GM18520 (cell line): ENCODE data around the gene TMTC2.

Experiments used
- ATAC-seq: cut with Tn5 transposase; IDR thresholded peaks from one replicate; pipeline ENCODE4 v1.9.1; 2021; ENCODE audit not compliant: unreplicated experiment

The TMTC2 gene

DNA sequence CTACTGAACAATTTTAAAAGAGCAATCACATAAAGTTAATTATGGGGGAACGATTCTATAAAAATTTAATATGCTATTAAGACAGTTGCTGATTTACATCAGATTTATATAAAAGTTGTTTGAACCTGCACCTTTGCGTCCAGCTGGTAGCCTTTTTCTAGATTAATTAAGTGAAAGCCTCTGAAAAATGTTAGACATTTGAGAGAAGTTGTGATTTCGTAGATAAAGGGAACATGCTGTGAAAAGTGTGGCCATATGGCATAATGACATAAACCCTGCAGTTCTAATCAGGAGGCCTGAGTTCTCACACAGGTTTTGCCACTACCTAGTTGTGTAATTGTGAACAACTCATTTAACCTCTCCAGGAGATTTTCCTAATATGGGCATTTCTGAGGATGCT, 187.2 kb downstream of the TMTC2 start:
- no peak for ATAC-seq

DNA sequence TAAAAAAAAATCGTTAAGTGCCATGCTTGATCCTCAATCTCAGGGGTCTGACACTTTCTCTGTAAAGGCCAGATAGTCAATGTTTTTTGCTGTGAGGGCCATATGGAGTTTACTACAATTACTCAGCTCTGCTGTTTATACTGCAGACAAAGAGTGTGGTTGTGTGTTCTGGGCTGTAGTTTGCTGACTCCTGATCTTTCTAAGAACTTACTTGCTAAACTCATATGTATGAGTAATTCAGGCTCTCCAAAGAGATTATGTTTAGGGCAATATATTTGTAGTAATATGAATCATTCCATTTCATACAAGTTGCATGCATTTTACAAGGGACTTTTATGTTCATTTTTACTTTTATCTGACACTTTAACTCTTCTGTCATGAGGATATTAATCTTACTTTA, 188.2 kb downstream of the TMTC2 start:
- ATAC-seq: no peak

DNA sequence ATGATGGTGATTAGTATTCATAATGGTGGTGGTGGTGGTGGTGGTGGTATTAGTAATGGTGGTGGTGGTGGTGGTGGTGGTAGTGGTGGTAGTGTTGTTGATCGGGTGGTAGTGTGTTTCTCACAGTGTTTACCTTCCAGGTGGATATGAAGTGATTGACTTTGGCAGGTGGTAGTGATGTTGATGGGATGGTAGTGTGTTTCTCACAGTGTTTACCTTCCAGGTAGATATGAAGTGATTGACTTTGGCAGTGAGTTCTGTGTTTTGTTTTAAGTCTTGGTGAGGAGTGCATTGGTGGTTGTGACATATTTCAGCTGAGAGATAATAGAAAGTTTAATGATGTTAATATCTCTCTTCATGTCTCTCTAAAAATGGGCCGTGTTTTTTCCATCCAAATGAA, 189.4 kb downstream of the TMTC2 start:
- no peak for ATAC-seq

DNA sequence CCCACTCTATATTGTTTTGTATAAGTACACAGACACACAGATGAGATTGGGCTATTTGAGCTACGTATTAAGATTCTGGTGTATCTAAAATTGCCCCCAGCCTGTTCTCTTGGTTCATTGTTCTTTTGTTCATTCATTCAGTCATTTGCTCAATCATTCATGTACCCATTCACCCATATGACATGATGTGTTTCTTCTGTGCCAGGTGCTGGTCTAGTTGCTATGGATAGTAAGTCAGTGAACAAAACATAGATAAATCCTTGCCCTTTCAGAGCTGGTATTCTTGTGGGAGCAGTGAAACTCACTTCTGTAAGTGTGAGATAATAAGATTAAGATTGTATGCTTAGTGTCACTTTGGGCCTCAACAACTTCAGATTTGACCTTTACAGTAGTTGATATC, 191.3 kb downstream of the TMTC2 start:
- no peak for ATAC-seq

DNA sequence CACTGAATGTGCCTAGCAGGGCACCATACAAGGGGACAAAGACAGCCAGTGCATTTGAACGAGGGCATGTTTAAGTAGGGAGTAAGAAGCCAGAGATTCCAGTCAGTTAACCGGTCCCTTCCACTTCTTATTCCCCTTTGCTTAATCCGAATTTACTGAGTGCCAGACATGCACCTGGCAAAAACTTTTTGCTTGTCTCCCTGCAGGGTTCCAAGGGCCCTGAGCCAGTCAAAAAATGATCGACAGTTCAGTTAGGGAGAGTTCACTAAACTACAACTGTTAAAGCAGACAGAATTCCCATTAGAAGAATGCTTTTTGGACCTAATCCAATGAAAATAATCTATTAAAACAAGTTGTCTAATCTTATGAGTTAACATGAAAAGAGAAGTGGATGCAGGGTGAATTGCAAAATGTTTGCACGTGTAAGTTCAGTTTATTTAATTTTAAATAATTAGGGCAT, 193.8 kb downstream of the TMTC2 start:
- no peak for ATAC-seq

DNA sequence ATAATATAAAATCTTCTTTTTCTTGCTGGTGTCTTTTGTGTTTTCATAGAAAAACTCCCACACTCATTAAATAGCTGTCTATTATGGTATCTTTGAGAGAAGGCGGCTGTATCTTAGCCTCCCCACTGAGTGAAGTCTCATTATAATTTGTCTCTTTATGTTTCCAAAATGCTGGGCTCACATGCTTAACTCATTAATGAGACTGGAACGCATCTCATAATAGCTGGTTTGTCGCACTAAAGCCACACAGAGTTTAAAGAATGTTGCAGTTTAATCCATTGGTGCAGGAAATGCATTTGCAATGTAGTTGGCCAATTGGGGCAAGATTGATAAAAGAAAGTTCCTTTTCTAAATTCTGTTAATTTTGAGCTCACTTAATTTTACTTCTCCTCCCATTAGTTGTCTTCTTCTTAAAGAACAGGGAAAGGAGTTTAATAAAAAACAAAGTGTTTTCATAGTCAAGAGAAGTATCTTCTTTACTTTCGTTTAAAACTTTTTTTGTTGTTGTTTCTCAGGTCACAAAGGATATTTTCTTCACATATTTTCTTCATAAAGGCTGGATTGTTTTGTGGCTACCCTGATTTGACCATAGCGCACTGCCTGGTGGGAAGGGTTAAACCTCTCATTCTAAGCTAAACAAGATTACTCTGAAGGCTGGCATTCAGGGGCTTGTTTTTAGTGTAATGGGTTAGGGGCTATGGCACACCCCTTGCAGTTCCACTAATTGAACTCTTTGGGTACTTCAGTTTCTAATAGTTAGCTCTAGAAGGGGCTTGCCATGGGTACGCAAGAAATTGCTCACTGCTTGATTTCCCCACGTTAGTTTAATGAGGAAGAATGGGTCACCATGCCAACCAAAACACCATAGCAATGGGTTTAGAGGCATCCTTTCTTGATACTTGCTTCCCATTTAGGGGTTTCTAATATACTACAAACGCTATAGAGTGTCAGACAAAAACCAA, 197.0 kb downstream of the TMTC2 start:
- ATAC-seq: no peak

DNA sequence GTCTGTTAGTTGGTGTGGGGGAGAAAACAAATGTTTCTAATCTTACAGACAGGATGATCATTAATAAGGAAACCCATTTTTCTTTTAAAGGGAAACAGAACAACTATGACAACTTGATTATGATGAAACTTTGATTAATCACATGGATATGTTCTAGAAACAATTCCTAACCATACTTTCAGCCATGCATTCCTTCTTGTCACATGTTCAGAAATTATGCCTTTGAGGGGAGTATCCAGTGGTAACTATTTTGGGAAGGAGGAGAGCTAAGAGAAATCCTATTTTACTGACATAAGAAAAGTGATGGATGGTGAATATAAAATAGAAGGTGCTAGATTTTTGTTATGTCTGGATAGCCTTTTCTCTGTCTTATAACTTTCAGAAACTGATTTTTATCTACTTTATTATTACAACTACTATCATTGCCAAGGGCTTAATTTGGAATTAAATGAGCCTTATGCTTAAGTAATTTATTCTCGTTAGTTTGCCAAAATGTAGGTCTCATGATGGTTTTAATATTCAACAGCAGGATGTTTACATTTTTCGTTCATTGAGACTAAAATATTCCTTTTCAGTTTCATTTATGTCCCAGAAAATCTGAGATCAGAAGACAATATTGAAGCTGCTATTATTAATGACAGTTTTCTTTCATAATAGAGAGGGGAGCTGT, 200.1 kb downstream of the TMTC2 start:
- no peak for ATAC-seq

DNA sequence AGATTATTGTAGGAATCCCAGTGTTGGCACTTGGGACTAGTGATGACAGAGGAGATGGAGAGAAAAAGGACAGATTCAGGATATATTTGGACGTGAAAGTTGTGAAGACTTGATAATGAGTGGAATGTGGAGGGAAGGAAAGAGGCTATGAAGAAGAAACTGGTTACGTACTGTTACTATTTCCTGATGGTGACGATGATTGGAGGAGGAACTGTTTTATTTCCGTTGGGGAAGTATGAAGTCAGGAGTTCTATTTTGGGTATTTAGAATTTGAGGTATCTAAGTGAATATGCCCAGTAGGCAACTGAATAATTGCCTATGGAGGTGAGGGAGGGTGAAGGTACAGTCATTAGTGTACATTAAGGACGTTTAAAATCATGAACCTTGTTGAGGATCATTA, 207.2 kb downstream of the TMTC2 start:
- no peak for ATAC-seq

DNA sequence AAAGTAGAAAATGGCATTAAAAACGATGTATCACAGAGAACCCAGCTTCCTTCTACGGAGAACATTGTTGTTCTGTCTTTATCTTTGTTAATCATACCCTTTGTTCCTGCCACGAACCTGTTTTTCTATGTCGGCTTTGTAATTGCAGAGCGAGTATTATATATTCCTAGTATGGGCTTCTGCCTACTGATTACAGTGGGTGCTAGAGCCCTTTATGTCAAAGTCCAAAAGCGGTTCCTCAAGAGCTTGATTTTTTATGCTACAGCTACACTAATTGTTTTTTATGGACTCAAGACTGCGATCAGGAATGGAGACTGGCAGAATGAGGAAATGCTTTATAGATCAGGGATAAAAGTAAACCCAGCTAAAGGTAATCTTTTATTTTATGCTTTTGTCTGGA, 209.6 kb downstream of the TMTC2 start:
- no peak for ATAC-seq

DNA sequence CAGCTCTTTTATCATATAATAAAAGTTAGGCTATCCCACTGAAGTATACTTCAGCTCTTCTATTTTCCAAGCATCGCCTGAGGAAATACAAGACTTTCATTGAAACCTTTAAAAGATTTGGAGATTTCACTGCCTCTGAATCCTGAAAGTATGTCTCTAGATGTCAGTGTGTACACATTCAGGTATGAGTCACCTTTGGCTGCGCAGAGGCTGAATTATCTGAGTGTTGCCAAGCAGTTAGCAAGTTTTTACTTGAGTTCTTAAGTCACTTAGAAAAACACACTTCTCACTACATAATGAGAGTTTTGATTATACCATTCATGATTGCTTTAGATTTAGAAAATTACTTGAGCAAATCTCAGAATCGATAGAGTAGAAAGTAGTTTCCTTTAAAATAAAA, 210.3 kb downstream of the TMTC2 start:
- no peak for ATAC-seq

DNA sequence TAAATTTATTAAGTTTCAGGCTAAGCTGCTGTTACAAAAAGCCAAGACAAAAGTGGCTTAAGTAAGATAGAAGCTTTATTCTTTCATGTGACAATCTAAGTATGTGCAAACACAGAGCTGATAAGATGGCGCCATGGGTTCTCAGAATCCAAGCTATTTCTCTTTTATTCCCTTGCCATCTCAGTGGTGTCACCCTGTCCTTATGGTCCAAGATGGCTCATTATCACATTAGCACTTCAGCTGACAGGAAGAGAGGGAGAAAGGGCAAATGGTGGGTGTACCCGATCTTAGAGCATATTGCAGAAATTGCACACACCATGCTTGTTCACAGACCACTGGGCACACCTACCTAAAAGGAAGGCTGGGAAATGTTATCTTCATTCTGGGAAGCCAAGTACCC, 211.7 kb downstream of the TMTC2 start:
- ATAC-seq: no peak

DNA sequence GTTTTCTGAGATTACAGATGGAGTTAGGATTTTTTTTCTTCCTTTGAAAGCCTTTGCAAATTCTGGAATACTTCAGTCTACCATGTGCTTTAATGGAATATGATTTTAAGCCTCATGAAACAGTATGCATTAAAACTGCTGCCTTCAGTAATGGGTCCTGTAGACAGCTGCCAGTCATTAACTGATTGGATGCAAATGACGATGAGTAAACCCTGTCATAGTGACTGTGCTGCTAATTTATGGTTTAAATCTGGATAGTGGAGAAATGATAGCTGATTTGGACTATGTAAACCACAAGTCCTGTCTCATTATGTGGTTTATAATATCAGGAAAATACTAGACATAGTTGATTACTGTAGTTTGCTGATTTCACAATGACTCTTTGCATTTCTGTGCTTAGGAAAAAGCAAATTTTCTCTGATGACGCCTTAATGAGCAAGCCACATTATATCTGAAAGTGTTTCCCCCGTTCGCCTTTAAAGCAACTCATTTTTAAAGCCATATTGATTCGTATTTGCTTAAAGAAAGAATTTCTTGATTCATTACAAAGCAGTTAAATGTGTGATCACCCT, 217.6 kb downstream of the TMTC2 start:
- ATAC-seq: no peak

DNA sequence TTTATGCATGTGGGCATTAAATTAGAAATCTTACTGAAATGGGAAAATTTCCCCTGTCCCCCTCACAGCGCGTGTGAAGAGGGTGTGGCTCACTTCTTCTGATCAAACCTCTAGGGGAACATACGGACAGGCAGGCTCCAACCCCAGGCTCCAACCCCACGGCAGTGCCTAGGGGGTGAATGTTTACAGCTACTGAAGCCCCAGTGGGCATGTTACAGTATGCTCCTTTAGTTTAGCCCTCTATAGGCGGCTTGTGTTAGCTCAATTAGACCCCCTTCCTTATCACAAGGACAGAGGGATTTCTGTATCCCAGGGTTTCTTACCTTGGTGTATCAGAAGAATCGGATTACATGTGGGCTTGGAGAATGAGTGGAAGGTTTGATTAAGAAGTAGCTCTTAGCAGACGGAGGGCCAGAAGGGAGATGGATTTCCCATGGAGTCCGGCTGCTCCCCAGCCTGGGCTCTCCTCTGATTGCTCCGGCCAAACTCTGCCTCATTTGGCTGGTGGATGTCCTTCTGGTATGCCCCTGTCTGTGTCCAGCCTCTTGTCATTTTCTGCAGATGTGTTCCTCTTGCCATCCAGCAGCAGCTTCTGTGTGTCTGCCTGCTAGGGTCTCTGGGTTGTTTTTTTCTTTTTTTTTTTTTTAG, 223.7 kb downstream of the TMTC2 start:
- ATAC-seq: no peak

DNA sequence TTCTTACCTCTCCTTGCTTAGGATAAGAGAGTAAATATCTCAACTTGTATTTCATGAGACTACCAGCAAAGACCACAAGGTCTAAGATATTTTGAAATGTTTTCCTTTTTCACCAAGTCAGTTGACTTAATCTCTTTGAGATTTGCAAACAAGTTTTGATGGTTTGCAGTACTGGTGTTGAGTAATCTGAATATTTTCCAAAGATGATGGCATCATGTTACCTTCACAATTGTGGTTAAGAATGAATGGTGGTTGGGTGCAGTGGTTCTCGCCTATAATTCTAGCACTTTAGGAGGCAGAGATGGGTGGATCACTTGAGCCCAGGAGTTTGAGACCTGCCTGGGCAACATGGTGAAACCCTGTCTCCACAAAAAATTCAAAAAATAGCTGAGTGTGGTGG, 225.7 kb downstream of the TMTC2 start:
- ATAC-seq: no peak

DNA sequence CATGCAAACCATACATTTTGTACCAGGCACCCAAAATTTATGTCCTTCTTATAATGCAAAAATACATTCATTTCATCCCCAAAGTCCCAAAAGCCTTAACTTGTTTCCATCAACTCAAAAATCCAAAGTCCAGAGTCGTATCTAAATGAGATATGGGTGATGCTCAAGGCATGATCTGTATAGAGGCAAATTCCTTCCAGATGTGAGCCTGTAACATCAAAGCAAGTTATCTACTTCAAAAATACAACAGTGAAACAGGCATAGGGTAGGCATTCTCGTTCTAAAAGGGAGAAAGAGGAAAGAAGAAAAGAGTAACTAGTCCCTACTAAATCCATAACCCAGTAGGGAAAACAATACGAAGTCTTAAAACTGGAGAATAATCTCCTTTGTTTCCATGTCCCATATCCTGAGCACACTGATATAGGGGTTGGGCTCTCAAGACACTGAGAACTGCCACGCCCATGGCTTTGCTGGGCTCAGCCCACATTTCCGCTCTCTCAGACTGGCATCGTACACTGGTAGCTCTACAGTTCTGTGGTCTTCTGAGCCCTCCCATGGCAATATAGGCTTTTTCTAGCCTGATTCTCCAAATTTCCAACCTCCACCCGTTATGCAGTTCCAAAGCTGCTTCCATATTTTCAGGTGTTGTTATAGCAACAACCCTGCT, 232.8 kb downstream of the TMTC2 start:
- no peak for ATAC-seq

DNA sequence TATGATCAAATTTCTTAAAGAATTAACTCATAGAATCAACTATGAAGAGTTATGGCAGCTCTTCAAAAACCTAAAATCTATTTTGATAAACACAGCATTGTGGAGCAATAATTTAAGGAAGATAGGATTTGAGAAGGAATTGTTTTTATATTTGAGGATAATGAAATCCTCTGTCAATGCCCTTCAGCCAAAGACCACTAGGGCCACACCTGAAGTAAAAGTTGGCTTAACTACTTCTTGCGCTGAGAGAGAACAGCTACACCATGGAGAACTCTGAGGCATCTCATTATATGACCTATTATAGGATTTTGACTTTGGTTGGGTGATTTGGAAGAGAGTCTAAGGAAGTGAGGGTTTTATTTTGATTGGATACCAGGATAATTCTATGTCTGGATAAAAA, 237.2 kb downstream of the TMTC2 start:
- ATAC-seq: no peak

DNA sequence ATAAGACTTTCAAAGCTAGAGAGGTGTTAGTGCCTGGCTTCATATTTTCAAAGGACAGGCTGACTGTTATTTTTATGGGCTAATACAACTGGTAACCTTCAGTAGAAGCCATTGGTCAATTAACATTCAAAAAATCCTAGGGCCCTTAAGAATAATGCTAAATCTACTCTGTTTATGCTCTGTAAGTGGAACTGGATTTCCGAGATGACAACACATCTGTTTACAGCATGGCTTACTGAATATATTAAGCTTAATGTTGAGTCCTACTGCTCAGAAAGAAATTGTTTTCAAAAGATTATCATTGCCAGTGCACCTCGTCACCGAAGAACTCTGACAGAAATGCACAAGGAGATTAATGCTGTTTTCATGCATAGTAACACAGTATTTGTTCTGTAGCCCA, 239.9 kb downstream of the TMTC2 start:
- ATAC-seq: no peak

DNA sequence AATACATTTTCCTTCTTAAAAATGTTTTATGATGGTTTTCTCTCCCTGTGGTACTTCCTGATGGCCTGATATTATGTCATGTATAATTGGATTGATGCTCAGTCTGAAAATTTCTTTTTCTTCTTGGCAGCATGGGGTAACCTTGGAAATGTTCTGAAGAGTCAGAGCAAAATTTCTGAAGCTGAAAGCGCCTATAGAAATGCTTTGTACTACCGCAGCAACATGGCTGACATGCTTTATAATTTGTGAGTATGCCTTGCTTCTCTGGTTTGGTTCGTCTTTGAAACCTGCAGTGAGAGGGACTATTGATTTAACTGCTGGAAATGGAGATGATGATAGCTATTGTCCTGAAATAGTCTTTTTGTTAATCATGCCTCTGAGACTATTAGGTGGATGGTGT, 243.6 kb downstream of the TMTC2 start:
- no peak for ATAC-seq

DNA sequence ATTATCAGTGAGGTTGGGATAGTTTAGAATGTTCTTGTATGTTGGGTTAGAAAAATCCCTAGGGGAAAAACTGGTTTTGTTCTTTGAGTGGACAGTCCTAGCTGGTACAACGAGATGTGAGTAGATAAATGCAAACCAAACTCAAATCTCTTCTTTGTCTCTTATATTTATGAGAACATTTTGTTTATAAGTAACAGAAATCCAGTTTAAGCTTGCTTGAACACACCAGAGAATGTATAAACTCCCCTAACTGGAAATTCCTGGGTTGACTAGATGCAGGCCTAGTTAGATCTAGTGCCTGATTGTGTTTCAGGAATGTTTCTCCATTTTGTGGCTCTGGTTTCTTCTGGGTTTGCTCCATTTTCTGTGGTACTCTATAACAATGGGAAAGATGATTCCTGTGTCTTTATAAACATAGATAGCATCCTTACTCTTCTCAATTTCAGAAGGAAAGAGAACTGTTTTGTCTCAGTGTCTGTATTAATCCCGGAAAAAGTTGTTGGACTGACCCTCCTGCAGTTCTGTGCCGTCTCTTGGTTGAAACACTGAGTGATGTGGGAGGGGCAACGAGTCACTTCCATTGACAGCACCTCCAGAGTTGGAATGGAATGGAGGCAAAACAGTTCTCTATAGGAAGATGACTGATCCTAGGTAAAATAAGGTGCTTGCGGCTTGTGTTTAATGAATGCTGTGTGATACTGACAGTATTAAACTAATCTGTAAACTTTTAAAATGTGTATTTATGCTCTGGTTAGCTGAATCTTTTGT, 244.8 kb downstream of the TMTC2 start:
- ATAC-seq: no peak

DNA sequence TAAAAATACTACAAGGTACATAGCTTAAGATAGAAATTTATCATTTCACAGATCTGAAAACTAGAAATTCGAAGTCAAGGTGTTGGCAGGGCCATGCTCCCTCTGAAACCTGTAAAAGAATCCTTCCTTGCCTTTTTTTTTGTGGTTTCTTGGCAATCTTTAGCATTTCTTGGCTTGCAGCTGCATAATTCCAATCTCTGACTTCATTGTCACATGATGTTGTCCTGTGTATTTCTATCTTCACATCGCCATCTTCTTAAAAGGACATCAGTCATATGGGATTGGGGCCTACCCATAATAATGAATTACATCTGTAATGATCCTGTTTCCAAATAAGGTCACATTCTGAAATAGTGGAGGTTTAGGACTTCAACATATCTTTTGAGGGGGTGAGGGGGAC, 250.4 kb downstream of the TMTC2 start:
- ATAC-seq: no peak
